ENCODE data around the gene SOCS7. TPM values are rescaled to one million over a fixed set of nuclear protein-coding genes. Genes with fewer than 3 reads are reported as not detected.

The SOCS7 gene
- total RNA-seq, 1 experiment from 2014 or later = 83.6 TPM

- Mint-ChIP-seq H3K4me3 (ENCODE audit: low read depth, unreplicated experiment) (peak overlapping the region; percentile 70), H3K4me1 (ENCODE audit: low read depth, unreplicated experiment) (peaks cover 14% of the 10 kb centered on the region), H3K27ac (ENCODE audit: unreplicated experiment) (no peak overlapping the region), H3K36me3 (ENCODE audit: insufficient read depth, unreplicated experiment) (peaks cover 24% of the 10 kb centered on the region), H3K9me3 (ENCODE audit: low read depth, unreplicated experiment) (no peaks in the 10 kb centered on the region), H3K27me3 (ENCODE audit: unreplicated experiment) (peaks cover 66% of the 10 kb centered on the region)
- DNase-seq = no peak
- CTCF ChIA-PET = interaction anchor here (0.9 to 2.0 kb wide), 4 partner anchors 12 to 238 kb away, joined by 3 to 6 read pairs (median 6); no protein-coding TSS in a partner anchor
- TF ChIP-seq, protein P1, sequence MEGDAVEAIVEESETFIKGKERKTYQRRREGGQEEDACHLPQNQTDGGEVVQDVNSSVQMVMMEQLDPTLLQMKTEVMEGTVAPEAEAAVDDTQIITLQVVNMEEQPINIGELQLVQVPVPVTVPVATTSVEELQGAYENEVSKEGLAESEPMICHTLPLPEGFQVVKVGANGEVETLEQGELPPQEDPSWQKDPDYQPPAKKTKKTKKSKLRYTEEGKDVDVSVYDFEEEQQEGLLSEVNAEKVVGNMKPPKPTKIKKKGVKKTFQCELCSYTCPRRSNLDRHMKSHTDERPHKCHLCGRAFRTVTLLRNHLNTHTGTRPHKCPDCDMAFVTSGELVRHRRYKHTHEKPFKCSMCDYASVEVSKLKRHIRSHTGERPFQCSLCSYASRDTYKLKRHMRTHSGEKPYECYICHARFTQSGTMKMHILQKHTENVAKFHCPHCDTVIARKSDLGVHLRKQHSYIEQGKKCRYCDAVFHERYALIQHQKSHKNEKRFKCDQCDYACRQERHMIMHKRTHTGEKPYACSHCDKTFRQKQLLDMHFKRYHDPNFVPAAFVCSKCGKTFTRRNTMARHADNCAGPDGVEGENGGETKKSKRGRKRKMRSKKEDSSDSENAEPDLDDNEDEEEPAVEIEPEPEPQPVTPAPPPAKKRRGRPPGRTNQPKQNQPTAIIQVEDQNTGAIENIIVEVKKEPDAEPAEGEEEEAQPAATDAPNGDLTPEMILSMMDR (IDR thresholded peaks at IDR 0.05; ENCODE audit: unreplicated experiment) = no peak
- intact Hi-C loops (cut with micrococcal nuclease; ENCODE audit: unreplicated experiment) = no loop called here
- TSS peak; percentile 36 for BruUV-seq (replicated peaks)
These were observed 77.9 kb downstream of the SOCS7 start for GRCh38 chr17:38429476-38430100.

GRCh38 chr17:38430316-38430715, 78.7 kb downstream of the SOCS7 start:
- Mint-ChIP-seq H3K9me3 (ENCODE audit: low read depth, unreplicated experiment) (no peaks in the 10 kb centered on the region), H3K27me3 (ENCODE audit: unreplicated experiment) (peaks cover 66% of the 10 kb centered on the region), H3K27ac (ENCODE audit: unreplicated experiment) (no peak overlapping the region), H3K4me1 (ENCODE audit: low read depth, unreplicated experiment) (peaks cover 14% of the 10 kb centered on the region), H3K4me3 (ENCODE audit: low read depth, unreplicated experiment) (no peak overlapping the region), H3K36me3 (ENCODE audit: insufficient read depth, unreplicated experiment) (peaks cover 24% of the 10 kb centered on the region)
- CTCF ChIA-PET = interaction anchor here (1.0 to 1.8 kb wide), 2 partner anchors 13 to 21 kb away, joined by 4 to 6 read pairs; no protein-coding TSS in a partner anchor
- TF ChIP-seq, protein P1 (IDR thresholded peaks at IDR 0.05; ENCODE audit: unreplicated experiment) = no peak
- BruUV-seq (replicated peaks) = no TSS peak
- DNase-seq = no peak
- intact Hi-C loops (cut with micrococcal nuclease; ENCODE audit: unreplicated experiment) = no loop called here

DNA sequence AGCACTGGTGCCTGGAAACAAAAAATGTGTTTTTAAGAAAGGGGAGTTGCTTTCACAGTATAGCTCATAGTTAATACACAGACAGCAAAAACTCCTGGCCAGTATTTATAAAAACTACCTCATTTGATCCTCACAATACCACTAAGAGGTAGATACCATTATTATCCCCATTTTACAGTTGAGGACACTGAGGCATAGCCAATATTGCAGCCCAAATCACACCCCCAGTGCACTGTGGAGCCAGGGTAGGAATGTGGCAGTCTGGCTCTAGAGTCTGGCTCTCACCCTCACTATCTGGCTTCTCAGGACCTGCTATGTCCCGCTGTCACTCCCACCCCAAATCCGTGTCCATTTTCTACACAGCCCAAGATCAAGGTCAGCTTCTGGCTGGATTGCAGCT, 79.2 kb downstream of the SOCS7 start:
- TF ChIP-seq, protein P1 (IDR thresholded peaks at IDR 0.05; ENCODE audit: unreplicated experiment) = no peak
- peaks cover 14% of the 10 kb centered on the region for H3K4me1 Mint-ChIP-seq (ENCODE audit: low read depth, unreplicated experiment)
- peaks cover 66% of the 10 kb centered on the region for H3K27me3 Mint-ChIP-seq (ENCODE audit: unreplicated experiment)
- no peak overlapping the region for H3K4me3 Mint-ChIP-seq (ENCODE audit: low read depth, unreplicated experiment)
- H3K9me3 Mint-ChIP-seq (ENCODE audit: low read depth, unreplicated experiment) = no peaks in the 10 kb centered on the region
- CTCF ChIA-PET = interaction anchor here (0.6 to 1.0 kb wide), 2 partner anchors 20 to 106 kb away, joined by 4 to 6 read pairs; no protein-coding TSS in a partner anchor
- intact Hi-C loops (cut with micrococcal nuclease; ENCODE audit: unreplicated experiment) = no loop called here
- BruUV-seq (replicated peaks) = no TSS peak
- DNase-seq = no peak
- peaks cover 24% of the 10 kb centered on the region for H3K36me3 Mint-ChIP-seq (ENCODE audit: insufficient read depth, unreplicated experiment)
- H3K27ac Mint-ChIP-seq (ENCODE audit: unreplicated experiment) = no peak overlapping the region

DNA sequence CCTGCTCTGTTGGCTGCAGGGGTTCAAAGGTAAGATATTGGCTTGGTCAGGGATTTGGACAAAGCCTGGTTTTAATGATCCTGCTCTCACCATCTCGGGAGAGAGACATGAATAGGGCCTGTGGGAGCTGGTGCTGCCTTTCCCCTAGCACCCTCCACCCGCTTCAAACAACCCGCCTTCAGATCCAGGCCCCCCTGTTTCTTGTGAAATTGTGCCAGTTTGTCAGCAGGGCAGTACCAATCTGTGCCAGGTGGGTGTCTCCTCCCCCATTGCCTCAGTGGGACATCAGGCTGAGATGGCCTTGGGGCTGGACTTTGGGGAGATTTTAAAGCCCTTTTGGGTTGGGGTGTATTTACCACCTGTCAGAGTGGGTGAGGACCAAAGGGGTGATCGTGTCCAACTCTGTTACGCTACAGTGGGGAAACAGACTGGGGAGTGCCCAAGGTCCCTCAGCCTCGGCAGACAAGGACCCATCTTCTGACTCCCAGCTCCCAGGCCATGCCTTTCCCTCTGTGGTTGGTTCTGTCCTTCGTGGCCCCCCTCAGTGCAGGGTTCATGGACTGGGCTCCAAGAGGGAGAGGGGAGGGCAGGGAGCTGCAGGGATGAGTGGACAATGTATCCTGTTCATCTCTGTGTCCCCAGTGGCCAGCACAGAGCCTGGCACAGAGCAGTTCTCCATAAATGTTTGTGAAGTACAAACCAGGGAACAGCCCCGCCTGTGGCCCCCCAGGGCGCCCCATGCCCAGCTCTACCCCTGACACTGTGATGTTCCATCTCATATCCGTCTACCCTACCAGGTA, 79.9 kb downstream of the SOCS7 start:
- no peak overlapping the region for H3K27ac Mint-ChIP-seq (ENCODE audit: unreplicated experiment)

More for the DNA sequence above, 79.9 kb downstream of the SOCS7 start:
- BruUV-seq (replicated peaks) = no TSS peak
- intact Hi-C loops (cut with micrococcal nuclease; ENCODE audit: unreplicated experiment) = no loop called here
- peaks cover 66% of the 10 kb centered on the region for H3K27me3 Mint-ChIP-seq (ENCODE audit: unreplicated experiment)
- no peak overlapping the region for H3K4me3 Mint-ChIP-seq (ENCODE audit: low read depth, unreplicated experiment)
- CTCF ChIA-PET = interaction anchor here (0.6 to 1.8 kb wide), 3 partner anchors 8 to 106 kb away, joined by 4 to 8 read pairs (median 6); no protein-coding TSS in a partner anchor
- peaks cover 24% of the 10 kb centered on the region for H3K36me3 Mint-ChIP-seq (ENCODE audit: insufficient read depth, unreplicated experiment)
- H3K9me3 Mint-ChIP-seq (ENCODE audit: low read depth, unreplicated experiment) = no peaks in the 10 kb centered on the region
- H3K4me1 Mint-ChIP-seq (ENCODE audit: low read depth, unreplicated experiment) = peaks cover 14% of the 10 kb centered on the region
- no peak for DNase-seq
- TF ChIP-seq, protein P1 (IDR thresholded peaks at IDR 0.05; ENCODE audit: unreplicated experiment) = no peak

Measured in Calu3 (cell line).